ENCODE data around the gene CSNK2B.

The CSNK2B gene

DNA sequence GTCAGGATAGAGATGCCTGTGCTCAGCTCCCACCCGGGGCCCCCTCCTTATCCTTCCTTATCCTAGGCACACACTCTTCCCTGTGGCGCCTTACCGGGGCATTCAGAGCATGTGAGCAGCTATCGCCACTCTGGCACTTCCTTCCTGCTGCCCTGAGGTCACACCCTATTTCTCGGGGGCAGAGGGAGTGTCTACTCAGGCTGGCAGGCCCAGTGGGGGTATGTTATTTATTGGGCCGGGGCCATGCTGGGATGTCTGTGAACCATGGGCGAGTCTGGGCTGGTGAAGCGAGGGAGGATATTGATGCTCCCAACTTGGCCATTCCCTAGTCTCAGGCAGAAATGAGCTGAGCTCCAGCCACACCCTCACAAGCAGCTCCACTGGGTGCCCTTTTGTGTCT, 45.4 kb downstream of the CSNK2B start:
- DNase-seq (ENCODE audit: low spot score) = no peak

DNA sequence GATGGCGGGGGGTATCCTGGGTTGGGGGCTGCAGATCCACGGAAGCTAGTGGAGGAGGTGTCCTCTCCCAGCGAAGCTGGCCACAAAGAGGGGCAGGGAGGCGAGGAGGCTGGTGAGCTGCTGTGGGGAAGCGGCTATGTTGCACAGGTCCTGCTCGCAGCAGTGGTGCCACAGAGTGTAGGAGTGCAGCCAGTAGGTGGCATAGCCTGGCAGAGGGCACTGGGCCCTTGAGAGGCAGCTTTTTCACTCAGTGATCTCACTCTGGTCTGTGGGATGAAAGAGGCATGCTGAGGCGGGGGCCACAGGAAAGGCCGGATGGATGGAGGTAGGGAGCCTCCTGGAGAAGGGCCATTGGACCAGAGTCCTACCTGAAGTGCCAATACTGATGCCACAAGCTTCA, 46.4 kb downstream of the CSNK2B start:
- DNase-seq (ENCODE audit: low spot score) = no peak

DNA sequence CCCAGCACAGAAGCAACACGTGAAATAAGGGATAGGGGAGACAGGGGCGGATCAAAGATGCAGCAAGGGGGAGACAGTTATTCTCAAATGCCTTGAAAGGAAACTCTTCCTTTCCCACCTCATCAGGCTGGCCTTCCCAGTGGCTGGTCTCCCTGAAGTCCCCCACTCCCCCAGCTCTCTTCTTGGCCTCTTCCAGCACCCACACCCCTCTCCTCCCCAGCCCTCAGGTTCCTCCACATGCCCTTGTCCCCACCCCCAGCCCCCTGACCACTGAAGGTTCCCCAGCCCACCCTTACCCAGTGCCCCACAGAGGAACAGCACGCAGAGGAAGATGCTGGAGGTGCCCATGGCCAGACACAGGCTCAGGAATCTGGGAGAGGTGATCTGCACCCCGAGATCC, 47.6 kb downstream of the CSNK2B start:
- DNase-seq (ENCODE audit: low spot score) = no peak

GRCh38 chr6:31713991-31714684, 48.3 kb downstream of the CSNK2B start:
- DNase-seq (ENCODE audit: low spot score) = no peak

DNA sequence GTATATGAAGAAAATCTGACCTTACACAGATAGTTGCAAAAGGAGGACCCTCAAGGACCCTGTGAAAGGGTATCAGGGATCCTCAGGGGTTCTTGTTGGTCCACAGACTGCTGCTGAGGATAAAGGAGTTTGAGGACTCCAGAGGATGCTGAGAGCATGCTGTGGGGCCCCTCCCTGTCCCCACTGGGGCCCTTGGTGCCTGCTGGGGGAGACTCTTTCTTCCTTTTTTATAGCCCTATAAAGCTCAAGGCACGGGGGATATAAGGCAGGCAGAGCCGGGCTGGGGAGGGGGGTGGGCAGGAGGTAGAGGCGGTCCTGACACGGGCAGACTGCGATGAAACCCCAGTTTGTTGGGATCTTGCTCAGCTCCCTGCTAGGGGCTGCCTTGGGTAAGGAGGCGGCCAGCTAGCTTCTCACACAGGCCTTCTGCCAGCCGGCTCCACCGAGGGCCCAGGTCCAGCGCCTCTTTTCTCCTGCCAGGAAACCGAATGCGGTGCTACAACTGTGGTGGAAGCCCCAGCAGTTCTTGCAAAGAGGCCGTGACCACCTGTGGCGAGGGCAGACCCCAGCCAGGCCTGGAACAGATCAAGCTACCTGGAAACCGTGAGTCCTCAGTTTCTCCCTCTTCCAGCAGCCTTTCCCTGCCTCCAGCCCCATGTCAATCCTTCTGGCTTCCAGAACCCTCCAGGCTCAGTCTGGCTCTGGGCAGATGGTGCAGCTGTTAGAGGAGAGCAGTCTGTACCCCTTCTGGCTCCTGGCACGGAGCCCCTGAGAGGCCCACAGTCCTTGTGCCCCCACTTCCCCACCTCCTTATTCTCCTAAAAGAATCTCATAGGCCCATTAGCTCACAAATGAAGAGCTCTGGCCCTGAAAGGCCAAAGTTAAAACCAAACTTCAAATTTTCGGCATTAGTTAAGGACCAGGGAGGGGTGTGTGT, 49.4 kb downstream of the CSNK2B start, which contains the start of gene LY6G6D:
TSS of gene LY6G6D (plus strand) at position 327 of the 937 bp plus-strand sequence. CDS start at position 335, 8 bp downstream.
- no peak for DNase-seq (ENCODE audit: low spot score)

DNA sequence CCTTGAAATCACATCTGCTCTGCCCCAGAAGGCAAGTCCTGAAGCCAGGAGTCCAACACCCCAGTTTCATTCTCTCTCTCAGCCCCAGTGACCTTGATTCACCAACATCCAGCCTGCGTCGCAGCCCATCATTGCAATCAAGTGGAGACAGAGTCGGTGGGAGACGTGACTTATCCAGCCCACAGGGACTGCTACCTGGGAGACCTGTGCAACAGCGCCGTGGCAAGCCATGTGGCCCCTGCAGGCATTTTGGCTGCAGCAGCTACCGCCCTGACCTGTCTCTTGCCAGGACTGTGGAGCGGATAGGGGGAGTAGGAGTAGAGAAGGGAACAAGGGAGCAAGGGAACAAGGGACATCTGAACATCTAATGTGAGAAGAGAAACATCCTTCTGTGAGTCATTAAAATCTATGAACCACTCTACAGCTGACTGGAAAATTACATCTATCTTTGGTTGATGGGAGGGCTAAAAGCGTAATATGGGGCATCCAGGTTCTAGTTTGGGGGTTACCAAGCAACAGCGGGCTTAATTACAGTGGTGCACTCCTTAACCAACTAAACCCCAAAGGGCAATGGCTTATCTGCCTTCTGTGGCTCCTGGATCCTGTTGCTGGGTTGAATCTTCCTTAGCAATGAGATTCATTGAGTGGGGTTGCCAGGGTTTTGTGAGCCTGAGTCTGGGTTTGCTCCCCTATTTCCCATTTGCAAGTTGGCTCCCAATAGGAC, 51.8 kb downstream of the CSNK2B start:
- DNase-seq (ENCODE audit: low spot score) = no peak

DNA sequence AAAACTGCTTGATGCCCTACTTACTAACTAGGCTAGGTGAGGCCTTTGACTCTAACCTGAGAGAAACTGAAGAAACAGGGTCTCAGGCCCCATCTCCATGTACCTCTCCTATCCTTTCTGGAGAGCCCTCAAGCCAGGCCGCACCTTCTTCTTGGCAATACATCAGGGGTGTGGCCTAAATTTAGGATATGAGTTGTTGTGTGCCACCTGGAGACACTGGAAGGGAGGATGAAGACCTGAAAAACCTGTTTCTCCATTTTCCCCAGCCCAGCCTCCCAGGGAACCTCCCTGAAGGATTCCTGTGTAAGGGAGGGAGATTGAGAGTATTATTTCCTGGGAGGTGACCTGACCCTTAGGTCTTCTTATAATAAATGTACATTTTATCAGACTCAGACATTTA, 52.4 kb downstream of the CSNK2B start:
- DNase-seq (ENCODE audit: low spot score) = no peak

- DNase-seq (ENCODE audit: low spot score) = no peak
These were observed 53.1 kb downstream of the CSNK2B start for GRCh38 chr6:31719001-31719400.

Data from RKO (cell line).